Measurements from ENCODE around the gene CHFR.
"Not testable (repeated sequence)": the region's sequence is repeated elsewhere in the genome, so short reads cannot be mapped to it uniquely, and the experiment has no call there.

Gene CHFR

DNA sequence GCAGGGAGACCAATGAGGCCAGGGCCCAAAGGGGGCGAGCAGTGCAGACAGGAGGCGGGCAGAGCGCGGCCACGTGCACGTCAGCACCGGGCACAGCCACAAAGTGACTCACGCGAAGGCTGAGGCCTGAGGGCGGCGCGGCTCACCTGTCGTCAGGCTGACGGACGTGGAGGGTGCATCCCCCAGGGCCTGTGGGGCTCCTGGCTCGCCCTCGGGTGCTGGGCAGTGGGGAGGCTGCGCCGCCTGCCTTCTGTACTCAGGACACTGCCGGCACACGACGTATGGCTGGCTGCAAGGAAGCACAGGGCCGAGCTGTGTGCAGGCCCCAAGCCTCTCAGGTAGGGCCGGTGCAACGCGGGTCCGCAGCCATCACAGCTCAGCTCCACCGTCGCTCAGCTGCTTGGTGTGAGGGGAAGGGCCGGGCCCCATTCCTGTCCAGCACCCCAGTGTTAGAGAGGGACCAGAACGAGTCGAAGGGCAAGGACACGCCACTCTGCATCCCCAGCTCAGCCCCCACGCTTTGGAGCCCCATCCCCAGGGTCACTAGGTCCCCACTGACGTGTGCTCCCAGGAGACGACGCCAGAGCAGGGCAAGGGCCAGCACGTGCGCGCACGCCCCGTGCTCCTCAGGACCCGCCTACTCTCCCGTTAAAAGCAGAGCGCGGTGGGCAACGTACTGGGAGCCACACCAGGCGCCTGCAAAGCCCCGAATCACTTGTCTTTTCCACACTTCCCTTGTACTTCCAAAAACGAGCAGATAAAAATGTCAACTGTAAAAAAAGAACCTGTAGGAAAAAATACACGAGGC is 33.9 kb downstream of the CHFR start:
- H3K36me3 ChIP-seq (ENCODE audit: control insufficient read depth, insufficient read depth, low read length), result peaks cover 76% of the 10 kb centered on the region
- H3K4me1 ChIP-seq (ENCODE audit: control insufficient read depth, insufficient read depth, low read length), result peaks cover under 1% of the 10 kb centered on the region; the same call in 1 of the 2 replicates
- H3K4me3 ChIP-seq (ENCODE audit: low read depth, low read length), result no peak overlapping the region
- no peak overlapping the region for H3K9ac ChIP-seq (ENCODE audit: low read depth, low read length)
- no peaks in the 10 kb centered on the region for H3K27me3 ChIP-seq (ENCODE audit: control insufficient read depth, insufficient read depth, low read length)
- no peak overlapping the region for H3K27ac ChIP-seq (ENCODE audit: low read depth, low read length)
- H3K9me3 ChIP-seq (ENCODE audit: control insufficient read depth, insufficient read depth, low read length), result no peaks in the 10 kb centered on the region

DNA sequence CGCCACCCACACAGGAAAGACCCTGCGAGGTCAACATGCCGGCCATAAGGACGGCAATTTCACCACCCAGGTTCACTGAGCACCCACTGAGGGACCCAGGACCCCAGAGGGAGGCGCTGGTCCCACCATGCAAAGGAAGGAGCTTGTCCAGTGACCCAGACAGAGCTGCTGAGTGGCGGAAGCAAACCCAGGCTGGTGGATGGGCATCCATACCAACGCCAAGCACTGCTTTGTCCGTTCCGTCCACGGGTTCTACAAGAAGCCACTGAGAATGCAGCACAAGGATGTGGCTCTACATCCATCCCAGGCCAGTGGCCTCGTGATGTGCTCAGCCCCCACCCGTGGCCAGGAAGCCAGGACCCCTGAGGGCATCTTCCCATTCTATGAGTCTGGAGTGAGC is 34.9 kb downstream of the CHFR start:
- Histone ChIP-seq H3K27ac (ENCODE audit: low read depth, low read length) (no peak overlapping the region), H3K4me3 (ENCODE audit: low read depth, low read length) (no peak overlapping the region), H3K36me3 (ENCODE audit: control insufficient read depth, insufficient read depth, low read length) (peaks cover 76% of the 10 kb centered on the region), H3K9ac (ENCODE audit: low read depth, low read length) (no peak overlapping the region), H3K27me3 (ENCODE audit: control insufficient read depth, insufficient read depth, low read length) (no peaks in the 10 kb centered on the region), H3K9me3 (ENCODE audit: control insufficient read depth, insufficient read depth, low read length) (no peaks in the 10 kb centered on the region), H3K4me1 (ENCODE audit: control insufficient read depth, insufficient read depth, low read length) (peaks cover 11% of the 10 kb centered on the region)

DNA sequence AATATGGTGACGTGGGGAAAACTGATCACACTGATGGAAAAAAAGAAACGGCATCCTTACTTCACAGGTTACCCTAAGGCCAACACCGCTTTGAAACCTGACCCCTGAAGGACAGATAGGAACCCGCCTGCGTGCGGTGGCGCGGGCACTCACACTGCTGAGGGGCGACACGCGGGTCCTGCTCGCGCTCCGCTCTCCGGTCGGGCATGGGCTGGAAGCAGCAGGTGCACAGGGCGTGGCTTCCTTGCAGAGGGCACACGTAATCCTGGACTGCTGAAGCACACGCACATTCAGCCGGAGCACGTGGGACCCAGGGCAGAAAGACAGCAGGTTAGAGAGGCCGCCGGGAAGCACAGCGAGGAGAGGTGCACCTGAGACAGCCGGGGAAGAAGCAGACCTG is 35.9 kb downstream of the CHFR start:
- peaks cover 19% of the 10 kb centered on the region for H3K4me1 ChIP-seq (ENCODE audit: control insufficient read depth, insufficient read depth, low read length)
- H3K36me3 ChIP-seq (ENCODE audit: control insufficient read depth, insufficient read depth, low read length), result peaks cover 76% of the 10 kb centered on the region
- no peaks in the 10 kb centered on the region for H3K9me3 ChIP-seq (ENCODE audit: control insufficient read depth, insufficient read depth, low read length)
- H3K9ac ChIP-seq (ENCODE audit: low read depth, low read length), result no peak overlapping the region
- H3K4me3 ChIP-seq (ENCODE audit: low read depth, low read length), result no peak overlapping the region
- H3K27me3 ChIP-seq (ENCODE audit: control insufficient read depth, insufficient read depth, low read length), result no peaks in the 10 kb centered on the region
- H3K27ac ChIP-seq (ENCODE audit: low read depth, low read length), result no peak overlapping the region

- no peaks in the 10 kb centered on the region for H3K9me3 ChIP-seq (ENCODE audit: control insufficient read depth, insufficient read depth, low read length)
Observed at GRCh38 chr12:132850291-132850690, 37.1 kb downstream of the CHFR start.

DNA sequence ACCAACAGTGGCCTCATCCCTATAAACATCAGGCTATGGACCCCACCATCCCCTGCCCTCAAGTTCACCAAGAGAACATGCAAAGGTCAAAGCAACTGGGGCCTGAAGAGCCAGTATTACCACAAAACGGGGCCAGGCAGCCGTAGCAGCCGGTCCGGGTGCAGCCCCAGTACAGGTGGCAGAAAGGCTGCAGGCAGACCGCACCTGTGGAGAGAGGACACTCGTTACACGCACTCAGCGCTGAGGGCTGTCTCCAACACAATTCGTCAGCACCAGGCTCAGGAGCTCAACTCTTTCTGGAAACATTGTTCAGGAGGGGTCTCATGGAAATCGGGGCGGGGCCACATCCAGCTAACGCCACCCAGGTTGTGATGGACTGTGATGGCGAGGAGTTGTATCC is 38.9 kb downstream of the CHFR start:
- Histone ChIP-seq H3K9me3 (ENCODE audit: control insufficient read depth, insufficient read depth, low read length) (no peaks in the 10 kb centered on the region), H3K4me3 (ENCODE audit: low read depth, low read length) (no peak overlapping the region), H3K4me1 (ENCODE audit: control insufficient read depth, insufficient read depth, low read length) (peaks cover 19% of the 10 kb centered on the region), H3K36me3 (ENCODE audit: control insufficient read depth, insufficient read depth, low read length) (peaks cover 70% of the 10 kb centered on the region), H3K27ac (ENCODE audit: low read depth, low read length) (no peak overlapping the region), H3K27me3 (ENCODE audit: control insufficient read depth, insufficient read depth, low read length) (no peaks in the 10 kb centered on the region), H3K9ac (ENCODE audit: low read depth, low read length) (no peak overlapping the region)

More at GRCh38 chr12:132850291-132850690, 37.1 kb downstream of the CHFR start:
- H3K4me3 ChIP-seq (ENCODE audit: low read depth, low read length), result no peak overlapping the region
- H3K4me1 ChIP-seq (ENCODE audit: control insufficient read depth, insufficient read depth, low read length), result peaks cover 19% of the 10 kb centered on the region
- H3K36me3 ChIP-seq (ENCODE audit: control insufficient read depth, insufficient read depth, low read length), result peaks cover 72% of the 10 kb centered on the region
- no peak overlapping the region for H3K27ac ChIP-seq (ENCODE audit: low read depth, low read length)
- H3K9ac ChIP-seq (ENCODE audit: low read depth, low read length), result no peak overlapping the region
- no peaks in the 10 kb centered on the region for H3K27me3 ChIP-seq (ENCODE audit: control insufficient read depth, insufficient read depth, low read length)

- Histone ChIP-seq H3K27me3 (ENCODE audit: control insufficient read depth, insufficient read depth, low read length) (no peaks in the 10 kb centered on the region), H3K27ac (ENCODE audit: low read depth, low read length) (peak overlapping the region; percentile 53), H3K36me3 (ENCODE audit: control insufficient read depth, insufficient read depth, low read length) (peaks cover 67% of the 10 kb centered on the region), H3K4me1 (ENCODE audit: control insufficient read depth, insufficient read depth, low read length) (peaks cover 19% of the 10 kb centered on the region), H3K4me3 (ENCODE audit: low read depth, low read length) (0 out of 2 replicates have a peak overlapping the region, but pooled peaks have one; percentile 2), H3K9me3 (ENCODE audit: control insufficient read depth, insufficient read depth, low read length) (no peaks in the 10 kb centered on the region), H3K9ac (ENCODE audit: low read depth, low read length) (no peak overlapping the region)
Observed at GRCh38 chr12:132847363-132848356, 39.7 kb downstream of the CHFR start.

GRCh38 chr12:132844681-132845080 is 42.7 kb downstream of the CHFR start:
- H3K4me3 ChIP-seq (ENCODE audit: low read depth, low read length); H3K27ac ChIP-seq (ENCODE audit: low read depth, low read length); H3K9ac ChIP-seq (ENCODE audit: low read depth, low read length); H3K27me3 ChIP-seq (ENCODE audit: control insufficient read depth, insufficient read depth, low read length); H3K9me3 ChIP-seq (ENCODE audit: control insufficient read depth, insufficient read depth, low read length): not testable (repeated sequence)
- Histone ChIP-seq H3K36me3 (ENCODE audit: control insufficient read depth, insufficient read depth, low read length) (peaks cover 71% of the 10 kb centered on the region), H3K4me1 (ENCODE audit: control insufficient read depth, insufficient read depth, low read length) (peaks cover 19% of the 10 kb centered on the region)

GRCh38 chr12:132842449-132843045 is 44.9 kb downstream of the CHFR start:
- H3K27me3 ChIP-seq (ENCODE audit: control insufficient read depth, insufficient read depth, low read length), result no peaks in the 10 kb centered on the region
- H3K4me1 ChIP-seq (ENCODE audit: control insufficient read depth, insufficient read depth, low read length), result peaks cover 8% of the 10 kb centered on the region
- H3K4me3 ChIP-seq (ENCODE audit: low read depth, low read length), result no peak overlapping the region
- H3K27ac ChIP-seq (ENCODE audit: low read depth, low read length), result no peak overlapping the region
- peaks cover 61% of the 10 kb centered on the region for H3K36me3 ChIP-seq (ENCODE audit: control insufficient read depth, insufficient read depth, low read length)
- no peak overlapping the region for H3K9ac ChIP-seq (ENCODE audit: low read depth, low read length)
- H3K9me3 ChIP-seq (ENCODE audit: control insufficient read depth, insufficient read depth, low read length), result no peaks in the 10 kb centered on the region

- Histone ChIP-seq H3K4me3 (ENCODE audit: low read depth, low read length) (no peak overlapping the region), H3K9ac (ENCODE audit: low read depth, low read length) (no peak overlapping the region), H3K36me3 (ENCODE audit: control insufficient read depth, insufficient read depth, low read length) (peaks cover 50% of the 10 kb centered on the region), H3K27me3 (ENCODE audit: control insufficient read depth, insufficient read depth, low read length) (no peaks in the 10 kb centered on the region), H3K4me1 (ENCODE audit: control insufficient read depth, insufficient read depth, low read length) (no peaks in the 10 kb centered on the region), H3K9me3 (ENCODE audit: control insufficient read depth, insufficient read depth, low read length) (no peaks in the 10 kb centered on the region), H3K27ac (ENCODE audit: low read depth, low read length) (no peak overlapping the region)
Observed at GRCh38 chr12:132841151-132841550, 46.3 kb downstream of the CHFR start.

DNA sequence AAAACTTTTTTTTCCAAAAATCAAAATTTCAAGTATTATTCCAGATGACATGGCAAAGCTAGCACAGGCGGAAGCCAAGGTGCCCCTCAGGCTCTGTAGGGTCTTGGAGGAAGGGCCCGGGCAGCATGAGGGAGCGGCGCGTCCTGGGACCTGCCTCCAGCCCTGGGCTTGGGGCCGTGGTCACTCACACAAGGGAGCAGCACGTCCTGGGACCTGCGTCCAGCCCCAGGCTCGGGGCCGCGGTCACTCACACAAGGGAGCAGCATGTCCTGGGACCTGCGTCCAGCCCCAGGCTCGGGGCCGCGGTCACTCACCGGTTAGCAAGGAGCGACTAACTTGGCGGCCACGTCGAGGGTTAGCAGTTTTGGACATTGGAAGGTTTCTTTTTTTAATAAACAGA is 46.9 kb downstream of the CHFR start:
- Histone ChIP-seq H3K36me3 (ENCODE audit: control insufficient read depth, insufficient read depth, low read length) (peaks cover 44% of the 10 kb centered on the region), H3K9me3 (ENCODE audit: control insufficient read depth, insufficient read depth, low read length) (no peaks in the 10 kb centered on the region), H3K4me3 (ENCODE audit: low read depth, low read length) (no peak overlapping the region), H3K27me3 (ENCODE audit: control insufficient read depth, insufficient read depth, low read length) (no peaks in the 10 kb centered on the region), H3K4me1 (ENCODE audit: control insufficient read depth, insufficient read depth, low read length) (no peaks in the 10 kb centered on the region), H3K27ac (ENCODE audit: low read depth, low read length) (no peak overlapping the region), H3K9ac (ENCODE audit: low read depth, low read length) (no peak overlapping the region)
